DMS153 (cell line): ENCODE results near the gene PLCL2.

ENCODE experiments used
- DNase-seq: peaks from one replicate; lab custom pipeline; 2025; lab: John Stamatoyannopoulos, UW

The PLCL2 gene

DNA sequence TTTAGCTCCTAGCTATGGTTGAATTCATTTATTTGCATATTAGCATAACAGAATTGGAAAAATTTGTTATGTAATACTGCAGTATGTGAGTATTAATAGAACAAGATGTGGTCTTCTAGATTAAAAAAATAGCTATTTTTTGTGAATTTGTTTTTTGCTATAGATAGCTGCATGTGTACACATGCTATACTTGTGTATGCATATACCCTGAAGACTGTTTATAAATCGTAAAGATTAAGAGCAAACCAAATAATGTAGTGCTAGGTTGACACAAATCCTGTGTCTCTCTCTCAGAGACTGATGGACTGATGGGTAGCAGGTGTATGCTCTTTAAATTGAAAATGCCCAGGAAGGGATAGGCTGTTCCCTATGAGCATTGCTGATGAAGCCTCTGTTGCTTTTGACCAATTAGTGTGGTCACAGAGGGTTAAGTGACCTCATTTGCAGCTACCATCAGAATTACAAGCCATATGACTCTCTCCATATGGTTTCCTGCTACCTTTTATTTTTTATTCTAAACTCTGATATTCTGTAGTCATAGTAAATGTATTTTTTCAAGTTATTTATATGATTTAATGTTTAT is 9.0 kb downstream of the PLCL2 start:
- peak; percentile 40 for DNase-seq

DNA sequence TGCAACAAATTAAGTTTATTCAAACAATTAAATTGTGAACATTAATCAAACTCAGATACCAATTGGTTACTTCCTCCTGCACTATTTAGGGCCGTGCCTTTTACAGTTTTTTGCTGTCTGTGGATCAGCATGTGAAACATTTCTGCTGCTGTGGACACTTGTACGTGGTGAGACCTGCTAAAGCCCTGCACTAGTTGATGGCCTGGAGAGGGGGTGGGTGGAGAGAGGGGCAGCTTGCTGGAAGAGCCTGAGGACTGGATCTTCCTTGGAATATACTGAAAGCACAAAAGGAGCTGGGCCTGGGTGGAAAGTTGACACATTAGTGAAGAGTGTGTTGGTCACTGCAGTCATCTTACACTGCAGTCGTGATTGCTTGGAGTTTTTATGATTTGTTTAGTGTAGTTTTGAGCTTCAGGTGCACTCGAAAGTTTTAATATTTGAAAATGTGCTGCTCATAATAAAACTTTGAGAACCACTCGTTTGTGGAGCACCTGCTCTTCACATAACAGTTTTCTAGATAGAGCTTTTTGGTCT is 11.4 kb downstream of the PLCL2 start:
- DNase-seq: no peak

DNA sequence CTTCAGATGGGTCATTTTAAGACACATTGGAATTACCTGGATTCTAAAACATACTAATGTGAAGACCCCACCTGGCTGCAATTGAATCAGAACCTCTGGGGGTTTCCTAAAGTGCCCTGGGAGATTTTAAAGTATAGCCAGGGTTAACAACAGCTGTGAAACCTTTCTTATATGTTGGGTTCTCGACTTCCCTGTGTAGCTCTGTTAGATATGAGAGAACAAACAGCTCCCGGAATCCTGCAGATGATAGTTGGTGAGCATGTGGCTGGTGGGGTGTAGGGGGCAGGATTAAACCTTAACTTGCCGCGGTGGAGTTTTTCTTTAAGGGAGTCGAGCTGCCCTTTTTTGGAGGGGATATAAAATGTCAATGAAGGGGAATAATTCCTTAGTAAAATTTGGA is 12.1 kb downstream of the PLCL2 start:
- DNase-seq: no peak

DNA sequence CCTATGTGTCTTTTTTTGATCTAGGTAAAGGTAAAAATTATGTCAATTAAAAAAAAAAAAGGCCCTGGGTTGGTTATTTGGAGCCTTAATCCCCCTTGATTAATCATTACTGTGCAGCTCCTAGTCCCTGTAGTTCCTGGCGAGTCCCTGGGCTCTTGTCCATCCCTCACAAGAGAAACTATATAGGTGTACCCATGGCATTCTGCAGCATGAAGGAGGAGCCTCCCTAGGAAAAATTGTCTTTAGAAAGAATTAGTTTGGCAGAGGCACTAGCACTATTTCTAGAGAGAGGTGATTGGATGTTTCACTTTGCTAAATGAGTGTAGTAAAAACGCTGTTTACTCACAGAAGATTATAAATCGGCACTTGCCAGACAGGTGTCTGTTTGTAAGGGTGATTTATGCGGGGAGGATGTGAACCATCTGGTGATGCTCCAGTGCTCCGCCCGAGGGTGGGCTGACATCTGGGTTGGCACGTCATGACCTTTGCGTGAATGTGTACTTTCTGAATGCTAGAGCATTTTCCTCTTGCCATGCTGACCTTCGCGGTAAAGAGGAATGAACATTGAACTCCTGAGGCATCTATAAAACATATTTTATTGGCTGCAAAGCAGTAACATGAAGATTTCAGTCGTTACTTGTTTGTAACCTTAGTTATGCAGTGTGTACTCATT is 12.6 kb downstream of the PLCL2 start:
- DNase-seq: peak; percentile 23

DNA sequence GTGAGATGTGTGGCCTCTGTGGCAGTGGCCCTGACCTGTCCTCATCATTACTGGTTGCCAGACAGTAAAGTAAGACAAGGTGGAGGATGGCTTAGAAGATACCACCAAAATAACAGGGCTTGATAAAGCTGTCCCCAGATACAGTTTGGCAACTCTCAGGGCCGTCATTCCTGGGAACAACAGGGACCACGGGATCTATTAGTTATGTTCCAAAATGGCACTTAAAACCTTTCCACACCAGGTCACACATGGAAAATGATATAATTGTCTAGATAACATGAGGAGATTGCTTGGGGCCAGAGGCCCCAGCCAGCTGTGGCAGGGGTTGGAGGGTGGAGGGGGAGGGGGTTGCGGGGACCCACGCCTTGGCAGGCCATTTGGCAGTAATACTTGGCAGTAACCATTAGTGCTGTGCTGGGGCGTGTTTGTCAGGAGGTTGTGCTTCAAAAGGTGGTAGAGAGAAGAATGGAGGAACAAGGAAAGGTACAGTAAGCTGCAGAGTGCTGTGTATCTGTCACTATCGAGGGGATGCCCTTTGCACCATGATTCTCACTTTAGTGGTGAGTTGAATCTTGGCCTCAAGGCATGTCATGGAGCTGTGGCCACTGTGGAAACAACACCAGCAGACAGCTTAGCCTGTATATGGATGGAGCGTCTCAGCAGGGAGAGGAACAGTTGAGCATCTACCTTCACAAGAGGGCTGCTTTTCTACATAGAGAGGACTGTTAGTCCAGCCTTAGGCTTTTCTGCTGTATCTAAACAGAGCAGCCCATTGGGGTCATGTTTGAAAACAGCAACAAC is 14.0 kb downstream of the PLCL2 start:
- DNase-seq: no peak

DNA sequence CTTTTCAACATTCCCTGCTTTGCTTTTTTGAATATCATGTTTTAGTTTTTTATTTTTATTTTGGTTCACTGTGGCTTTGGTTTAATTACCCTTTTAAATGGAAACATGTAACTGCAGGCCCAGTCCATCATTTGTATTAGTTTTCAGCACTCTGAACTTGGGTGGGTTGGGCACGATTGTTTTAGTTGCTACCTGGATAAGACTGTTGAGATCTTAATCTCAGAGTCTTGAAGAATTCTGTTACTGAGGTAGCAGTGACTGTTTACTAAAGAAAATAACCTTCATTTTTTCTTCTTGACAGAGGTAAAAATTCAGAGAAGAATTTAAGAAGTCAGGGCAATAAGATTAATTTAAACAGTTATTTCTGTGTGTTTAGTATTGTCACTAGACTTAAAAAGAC is 15.2 kb downstream of the PLCL2 start:
- DNase-seq: no peak

DNA sequence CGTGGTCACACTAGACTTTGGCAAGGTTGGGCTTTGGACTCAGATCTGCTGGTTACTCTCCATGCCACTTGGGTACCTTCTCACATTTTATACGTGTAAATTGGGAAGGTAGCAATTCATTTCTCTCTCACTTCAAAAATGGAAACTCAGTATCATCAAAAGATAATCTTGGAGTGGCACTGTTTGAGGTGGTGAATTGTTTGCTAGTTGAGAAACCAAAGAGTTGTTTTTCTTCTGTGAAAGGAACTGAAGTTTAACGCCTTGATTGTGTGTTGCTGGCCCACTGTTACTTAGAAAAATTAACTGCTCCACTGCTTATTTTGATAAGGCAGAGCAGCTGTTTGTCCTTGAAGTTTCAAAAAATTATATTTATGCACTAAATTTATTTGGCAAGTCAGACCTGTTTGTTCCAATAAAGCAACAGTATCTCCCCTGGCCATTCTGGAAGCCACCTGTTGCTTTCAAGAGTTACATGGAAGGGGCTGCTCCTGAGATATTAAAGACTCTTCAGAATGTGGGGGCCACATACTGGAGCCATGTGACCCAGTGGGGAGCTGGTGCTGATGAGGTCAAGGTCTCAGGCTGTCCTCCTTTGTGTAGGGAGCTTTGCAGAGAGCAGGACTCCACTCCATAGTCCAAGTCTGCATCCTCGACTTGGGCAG is 16.2 kb downstream of the PLCL2 start:
- no peak for DNase-seq

DNA sequence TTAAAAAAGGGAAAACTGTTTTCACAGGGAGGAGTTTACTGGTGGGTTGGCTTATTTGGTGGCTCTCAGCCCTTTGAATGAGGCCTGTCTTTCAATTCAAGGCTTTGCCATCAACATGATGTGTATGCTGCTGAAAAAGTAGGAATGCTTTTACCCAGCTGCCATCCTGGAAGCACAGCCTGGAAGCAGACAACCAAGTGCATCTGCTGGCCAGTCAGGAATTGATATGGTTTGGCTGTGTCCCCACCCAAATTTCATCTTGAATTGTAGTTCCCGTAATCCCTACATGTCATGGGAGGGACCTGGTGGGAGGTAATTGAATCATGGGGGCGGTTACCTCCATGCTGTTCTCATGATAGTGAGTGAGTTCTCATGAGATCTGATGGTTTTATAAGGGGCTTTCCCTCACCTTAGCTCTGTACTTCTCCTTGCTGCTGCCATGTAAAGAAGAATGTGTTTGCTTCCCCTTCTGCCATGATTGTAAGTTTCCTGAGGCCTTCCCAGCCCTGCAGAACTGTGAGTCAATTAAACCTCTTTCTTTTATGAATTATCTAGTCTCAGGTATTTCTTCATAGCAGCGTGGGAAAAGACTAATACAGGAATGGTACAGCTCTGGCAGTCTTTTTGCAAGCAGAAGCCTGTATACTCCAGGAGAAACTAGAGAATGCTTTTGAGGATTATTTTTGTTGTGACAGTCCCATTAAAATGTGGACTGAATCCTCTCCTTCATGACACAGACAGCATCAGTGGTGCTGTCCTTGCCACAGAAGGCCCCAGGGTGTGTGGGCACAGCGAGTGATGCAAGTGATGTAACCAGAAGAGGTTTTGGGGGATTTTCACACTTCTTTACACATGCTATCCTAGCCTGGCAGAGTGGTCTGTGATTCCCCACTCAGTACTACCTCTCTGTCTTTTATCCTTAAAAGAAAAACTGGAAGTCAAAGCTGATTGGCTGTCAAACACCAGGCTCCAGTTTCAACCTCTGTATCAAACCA is 20.0 kb downstream of the PLCL2 start:
- DNase-seq: no peak

DNA sequence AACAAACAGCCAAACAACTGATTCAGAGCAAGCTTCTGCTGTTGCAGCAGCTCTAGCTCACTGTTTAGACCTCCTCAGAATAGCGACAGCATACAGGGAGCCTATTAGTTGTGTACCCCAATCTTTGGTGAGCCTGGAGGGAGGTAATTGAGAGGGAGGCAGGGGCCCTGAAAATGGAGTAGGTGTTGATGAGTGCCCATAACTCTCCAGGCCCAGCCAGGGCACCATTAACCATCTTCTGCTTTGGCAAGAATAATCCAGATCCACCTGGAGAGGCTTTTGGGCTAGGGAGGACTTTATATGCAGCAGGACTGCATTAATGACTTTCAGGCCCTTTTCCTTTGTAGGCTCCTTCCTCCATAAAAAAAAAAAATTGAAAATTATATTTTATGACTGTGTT is 20.9 kb downstream of the PLCL2 start:
- DNase-seq: no peak

DNA sequence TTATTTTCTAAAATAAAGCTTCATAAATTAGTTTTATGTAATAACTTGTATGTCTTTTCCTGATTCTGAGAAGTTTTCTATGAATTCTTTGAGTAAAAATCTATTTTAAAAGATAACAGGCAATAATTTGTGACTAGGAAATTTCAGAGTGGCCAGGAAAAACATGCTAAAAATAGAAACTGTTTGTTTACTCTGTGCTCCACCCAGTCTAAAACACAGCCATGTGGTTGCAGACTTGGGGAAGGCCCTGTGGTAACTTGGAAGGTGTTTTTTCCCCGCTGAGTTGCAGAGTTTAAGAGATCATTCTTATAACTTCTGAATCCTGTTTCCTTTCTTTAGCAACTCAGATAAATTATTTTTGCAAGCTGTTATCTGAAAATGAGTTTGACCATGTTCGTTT is 21.9 kb downstream of the PLCL2 start:
- no peak for DNase-seq

DNA sequence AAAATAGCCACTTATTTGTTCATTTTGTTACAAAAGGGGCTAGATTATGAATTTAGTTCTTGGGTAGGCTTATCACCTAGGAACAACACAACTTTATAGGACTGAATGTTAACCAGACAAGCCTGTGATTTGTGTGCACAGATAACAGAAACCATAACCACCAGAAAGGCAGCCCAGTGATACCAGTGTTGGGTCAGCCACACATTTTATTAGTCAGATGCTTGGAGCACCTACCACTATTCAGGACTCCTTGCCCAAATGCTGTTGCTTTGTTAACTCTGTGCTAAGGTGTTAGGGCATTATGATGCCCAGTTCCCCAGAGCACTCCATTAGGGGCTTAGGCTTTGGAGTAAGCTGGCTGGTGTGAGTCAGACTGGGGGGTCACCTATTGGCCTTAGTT is 22.5 kb downstream of the PLCL2 start:
- DNase-seq: no peak

DNA sequence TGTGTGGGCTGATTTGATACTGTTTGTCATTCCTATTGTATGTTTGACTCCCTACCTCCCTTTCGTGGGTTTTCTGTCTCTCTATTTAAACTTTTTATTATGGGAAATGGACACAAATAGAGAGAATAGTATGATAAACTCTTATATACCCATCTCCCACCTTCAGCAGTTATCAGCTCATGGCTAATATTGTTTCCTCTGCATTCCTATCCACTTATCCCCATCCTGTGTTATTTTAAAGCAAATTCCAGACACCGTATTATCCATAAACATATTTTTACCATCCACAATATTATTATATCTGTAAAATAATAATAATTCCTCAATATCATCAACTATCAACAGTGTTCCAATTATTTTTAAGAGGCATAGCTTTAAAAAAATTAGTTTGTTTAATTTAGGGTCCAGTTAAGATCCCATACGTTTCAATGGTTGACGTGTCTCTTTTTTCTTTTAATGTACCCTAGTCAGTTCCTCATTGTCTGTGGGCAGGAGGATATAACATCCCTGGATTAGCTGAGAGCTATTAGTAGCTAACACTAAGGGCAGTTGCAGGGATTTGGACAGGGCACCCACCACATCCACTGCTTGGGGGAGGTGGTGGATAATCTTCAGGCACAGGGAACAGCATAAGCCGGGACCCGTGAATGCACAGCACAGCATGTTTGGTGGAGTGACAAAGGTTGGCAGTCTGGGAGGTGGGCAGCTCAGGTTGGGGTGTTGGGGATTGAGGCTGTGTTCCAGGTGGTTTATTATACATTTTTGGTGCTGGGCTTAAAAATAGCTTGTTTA is 23.5 kb downstream of the PLCL2 start:
- DNase-seq: no peak

DNA sequence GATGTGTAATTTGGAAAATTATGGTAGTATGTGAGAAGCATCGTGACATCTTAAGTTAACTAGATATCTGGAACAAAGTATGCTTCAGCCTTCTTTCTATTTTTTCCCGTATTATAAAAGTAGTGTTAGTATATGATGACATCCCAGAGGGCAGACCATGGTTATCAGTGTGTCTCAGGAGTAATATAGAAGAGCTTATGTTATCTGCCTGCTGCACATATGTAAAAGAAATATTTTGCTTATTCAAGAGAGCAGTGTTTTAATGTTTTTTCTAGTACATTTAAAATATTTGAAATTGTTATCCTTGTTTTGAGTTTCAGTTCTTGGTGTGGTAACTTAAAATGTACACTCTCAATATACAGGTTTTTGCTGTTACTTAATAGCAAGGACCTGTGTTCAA is 24.1 kb downstream of the PLCL2 start:
- no peak for DNase-seq

DNA sequence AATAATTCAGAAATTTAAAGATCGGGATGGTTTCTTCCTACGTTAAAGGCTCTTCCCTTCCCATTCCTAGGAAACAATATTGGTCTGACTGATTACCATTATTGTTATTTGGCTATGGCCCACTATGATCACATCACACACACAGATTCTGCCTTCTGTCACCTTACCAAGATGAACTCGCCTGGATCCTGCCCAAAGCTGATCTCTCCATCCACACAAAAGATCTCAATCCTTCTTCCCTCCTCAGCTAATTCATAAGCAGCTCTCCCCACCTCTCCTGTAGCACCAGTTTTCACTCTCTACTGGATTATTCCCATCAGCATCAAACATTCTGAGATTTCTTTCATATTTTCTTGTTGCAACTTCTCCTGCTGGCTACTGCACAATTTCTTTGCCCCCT is 25.0 kb downstream of the PLCL2 start:
- no peak for DNase-seq

DNA sequence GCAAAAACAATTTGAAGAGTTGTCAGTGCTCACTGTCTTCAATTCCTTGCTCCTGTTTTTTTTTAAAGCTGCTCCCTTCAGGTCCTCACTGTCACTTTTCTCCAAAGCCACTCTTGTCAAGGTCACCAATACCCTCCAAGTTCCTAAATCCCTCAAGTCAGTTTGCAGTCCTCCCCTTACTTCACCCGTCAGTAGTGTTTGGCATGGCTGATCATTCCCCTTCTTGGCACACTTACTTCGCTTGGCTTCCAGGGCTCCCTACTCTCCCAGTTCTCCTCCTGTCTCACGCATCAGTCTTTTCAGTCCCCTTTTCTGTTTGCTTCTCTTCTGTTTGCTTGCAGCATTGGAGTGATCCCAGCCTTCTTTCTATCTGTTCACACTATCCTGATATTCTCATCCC is 25.5 kb downstream of the PLCL2 start:
- DNase-seq: no peak

DNA sequence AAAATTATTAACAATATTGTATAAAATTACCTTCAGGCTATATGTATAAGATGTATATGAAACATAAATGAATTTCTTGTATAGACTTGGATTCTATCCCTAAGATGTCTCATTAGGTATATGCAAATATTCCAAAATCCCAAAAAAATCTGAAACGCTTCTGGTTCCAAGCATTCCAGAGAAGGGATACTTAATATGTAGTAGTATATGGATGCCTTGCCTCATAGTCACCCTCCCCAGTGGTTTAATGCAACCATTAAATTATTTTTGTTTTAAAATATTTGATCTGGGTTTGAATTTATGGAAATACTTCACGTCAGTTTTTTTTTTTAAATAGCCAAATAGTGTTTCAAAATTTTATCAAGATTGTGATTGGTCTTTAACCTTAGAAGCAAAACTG is 27.2 kb downstream of the PLCL2 start:
- no peak for DNase-seq

DNA sequence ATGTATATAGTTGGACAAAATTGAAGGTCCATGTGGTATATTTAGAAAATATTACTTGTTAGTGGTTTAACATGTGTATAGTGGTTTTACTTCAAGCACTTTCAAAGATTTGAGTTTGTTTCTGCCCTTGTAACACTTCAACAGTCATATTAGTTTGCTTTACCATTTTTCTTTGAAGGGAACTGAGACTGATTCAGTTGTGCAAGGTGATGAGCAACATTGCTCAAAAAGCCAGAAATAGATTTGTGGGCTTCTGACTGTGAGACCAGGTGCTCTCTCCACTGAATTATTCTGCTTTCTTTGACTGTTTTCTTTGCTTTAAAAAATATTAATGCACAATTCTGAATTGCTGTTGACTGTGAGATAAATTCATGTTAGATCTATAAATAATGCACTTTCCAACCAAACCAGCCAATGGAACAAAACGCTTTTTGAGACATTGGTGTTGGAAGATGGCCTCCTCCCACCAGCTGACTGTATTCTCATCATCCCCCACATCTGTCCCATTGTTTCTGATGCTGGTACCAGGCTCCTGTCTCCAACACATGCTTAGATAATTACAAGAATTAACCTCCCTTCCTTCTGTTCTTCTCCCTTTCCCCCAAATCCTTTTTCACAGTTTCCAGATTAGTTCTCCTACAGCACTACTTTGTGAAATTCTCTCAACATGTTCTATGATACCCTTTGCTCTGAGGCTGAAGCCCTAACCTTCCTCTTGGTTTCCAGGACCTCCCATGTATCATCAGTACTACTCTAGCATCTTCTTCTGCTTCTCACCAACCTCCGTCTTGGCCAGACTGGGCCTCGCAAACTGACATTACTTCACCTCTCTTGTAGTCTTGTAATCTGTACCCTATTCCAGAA is 27.9 kb downstream of the PLCL2 start:
- DNase-seq: no peak

DNA sequence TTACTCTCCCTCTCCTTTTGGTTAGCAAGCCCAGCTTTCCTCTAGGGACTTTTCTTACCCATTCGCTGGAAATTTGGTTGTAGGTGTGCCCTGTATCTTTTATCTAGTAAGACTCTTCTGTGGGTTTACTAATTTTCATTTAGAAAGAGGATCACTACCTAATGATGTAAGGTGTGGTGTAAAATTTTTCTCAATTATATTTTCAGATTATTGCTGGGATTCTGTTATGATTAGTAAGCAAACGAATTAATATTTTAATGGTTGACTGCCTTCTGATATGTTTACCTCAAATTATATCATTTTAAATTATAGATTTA is 28.5 kb downstream of the PLCL2 start:
- DNase-seq: no peak

DNA sequence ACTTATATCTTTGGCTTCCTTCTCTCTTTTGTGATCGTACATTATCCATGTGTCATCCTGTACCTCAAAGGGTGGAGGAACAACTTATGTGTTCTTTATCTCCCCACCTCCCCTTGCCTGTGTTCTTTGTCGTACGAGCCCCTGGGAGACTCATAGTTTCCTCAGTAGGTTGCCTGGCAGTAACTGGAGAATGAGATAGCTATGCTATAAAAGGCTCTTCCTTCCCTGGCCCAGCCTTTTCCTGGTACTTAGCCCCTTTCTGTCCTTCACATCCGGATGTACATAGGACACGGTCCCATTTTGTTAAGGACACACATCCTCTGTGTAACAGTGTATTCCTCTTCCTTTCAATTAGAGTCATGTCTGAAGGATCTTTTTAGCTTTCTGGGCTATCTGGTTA is 32.1 kb downstream of the PLCL2 start:
- no peak for DNase-seq
